Astrocyte (in vitro differentiated cells and primary cell): ENCODE data around the gene EAF1. TPM values are rescaled to one million over a fixed set of nuclear protein-coding genes. Genes with fewer than 3 reads are reported as not detected.
"Not testable (repeated sequence)": the region's sequence is repeated elsewhere in the genome, so short reads cannot be mapped to it uniquely, and the experiment has no call there.

Experiments
- DNase-seq: peaks from one replicate; pipeline ENCODE4 v3.0.0-alpha.2; 2010; ENCODE audit warnings: low read depth
- FAIRE-seq: peaks from 2 replicates; lab custom pipeline; 2011; peaks lifted over from hg19 to GRCh38; lab: Jason Lieb, UNC
- H2AFZ ChIP-seq: 2 replicates; pipeline ENCODE4 v1.6.0; 2012; ENCODE audit warnings: low read depth, low read length, inconsistent platforms
- H3K27ac ChIP-seq: 2 replicates; pipeline ENCODE4 v1.5.1; 2011; ENCODE audit warnings: low read depth, low read length, inconsistent platforms
- H3K27me3 ChIP-seq: 2 replicates; pipeline ENCODE4 v1.6.0; 2011; ENCODE audit warnings: low read length, inconsistent platforms; ENCODE audit not compliant: insufficient read depth
- H3K36me3 ChIP-seq: 2 replicates; pipeline ENCODE4 v1.5.1; 2011; ENCODE audit warnings: low read length, inconsistent platforms; ENCODE audit not compliant: insufficient read depth
- H3K4me1 ChIP-seq: 2 replicates; pipeline ENCODE4 v1.5.1; 2011; ENCODE audit warnings: low read length, inconsistent platforms; ENCODE audit not compliant: insufficient read depth
- H3K4me2 ChIP-seq: 2 replicates; pipeline ENCODE4 v1.6.0; 2012; ENCODE audit warnings: low read length, inconsistent platforms
- H3K4me3 ChIP-seq: 2 replicates; pipeline ENCODE4 v1.5.1; 2011; ENCODE audit warnings: low read depth, mild to moderate bottlenecking, low read length, inconsistent platforms; ENCODE audit not compliant: insufficient read depth
- H3K79me2 ChIP-seq: 2 replicates; pipeline ENCODE4 v1.6.0; 2012; ENCODE audit warnings: mild to moderate bottlenecking, low read length, inconsistent platforms; ENCODE audit not compliant: insufficient read depth
- H3K9ac ChIP-seq: 2 replicates; pipeline ENCODE4 v1.6.0; 2012; ENCODE audit warnings: mild to moderate bottlenecking, low read length, inconsistent platforms
- H3K9me3 ChIP-seq: 2 replicates; pipeline ENCODE4 v1.5.1; 2012; ENCODE audit warnings: low read depth, mild to moderate bottlenecking, low read length, inconsistent platforms; ENCODE audit not compliant: insufficient read depth
- H4K20me1 ChIP-seq: 2 replicates; pipeline ENCODE4 v1.6.0; 2012; ENCODE audit warnings: low read length, inconsistent platforms; ENCODE audit not compliant: insufficient read depth
- H3K27ac Mint-ChIP-seq: one replicate; pipeline ENCODE4 v1.8.0; 2021; ENCODE audit warnings: mild to moderate bottlenecking, mixed read lengths; ENCODE audit not compliant: unreplicated experiment
- H3K27me3 Mint-ChIP-seq: one replicate; pipeline ENCODE4 v1.8.0; 2021; ENCODE audit warnings: low read depth, mixed read lengths; ENCODE audit not compliant: unreplicated experiment
- H3K36me3 Mint-ChIP-seq: one replicate; pipeline ENCODE4 v1.8.0; 2021; ENCODE audit warnings: low read depth, mixed read lengths; ENCODE audit not compliant: unreplicated experiment
- H3K4me1 Mint-ChIP-seq: one replicate; pipeline ENCODE4 v1.8.0; 2021; ENCODE audit warnings: low read depth, mixed read lengths; ENCODE audit not compliant: unreplicated experiment
- H3K4me3 Mint-ChIP-seq: one replicate; pipeline ENCODE4 v1.8.0; 2021; ENCODE audit warnings: mild to moderate bottlenecking, moderate library complexity, mixed read lengths; ENCODE audit not compliant: unreplicated experiment
- H3K9me3 Mint-ChIP-seq: one replicate; pipeline ENCODE4 v1.8.0; 2021; ENCODE audit warnings: mild to moderate bottlenecking, mixed read lengths; ENCODE audit not compliant: unreplicated experiment
- CTCF ChIP-seq: IDR thresholded peaks from 2 replicates; pipeline ENCODE4 v1.5.1; 2011; ENCODE audit warnings: low read depth, mild to moderate bottlenecking, inconsistent platforms, low read length, moderate library complexity; ENCODE audit not compliant: insufficient read depth
- EZH2 ChIP-seq: IDR thresholded peaks from 2 replicates; pipeline ENCODE4 v1.6.1; 2012; ENCODE audit warnings: mild to moderate bottlenecking, low read length, inconsistent platforms; ENCODE audit not compliant: insufficient read depth
- total RNA-seq: library from RNA; stranded (reverse); gene quantifications from 2 replicates; pipeline ENCODE4 v1.2.1, GENCODE V29; 2021

EAF1 gene
- total RNA-seq, 1 donor from 2014 or later = 28.8 TPM

GRCh38 chr3:15387735-15388134 is 39.7 kb upstream of the EAF1 start:
- H3K4me3 Mint-ChIP-seq = no peak overlapping the region
- H3K36me3 Mint-ChIP-seq = peaks cover 3% of the 10 kb centered on the region
- H3K4me2 ChIP-seq = no peak overlapping the region
- no peaks in the 10 kb centered on the region for H3K36me3 ChIP-seq
- TF ChIP-seq EZH2 (no peak), CTCF (no peak)
- peak overlapping the region; percentile 21 for H3K27ac Mint-ChIP-seq
- H3K9me3 ChIP-seq = no peaks in the 10 kb centered on the region
- DNase-seq (no peak), FAIRE-seq (no peak)
- no peak overlapping the region for H3K9ac ChIP-seq
- H3K27me3 Mint-ChIP-seq = no peaks in the 10 kb centered on the region
- H3K4me1 ChIP-seq = peaks cover 4% of the 10 kb centered on the region
- H3K4me1 Mint-ChIP-seq = peaks cover 3% of the 10 kb centered on the region
- H3K9me3 Mint-ChIP-seq = no peaks in the 10 kb centered on the region
- no peaks in the 10 kb centered on the region for H3K79me2 ChIP-seq
- H3K27ac ChIP-seq = peak overlapping the region; percentile 16
- no peak overlapping the region for H3K4me3 ChIP-seq
- H4K20me1 ChIP-seq = no peaks in the 10 kb centered on the region
- H2AFZ ChIP-seq = no peak overlapping the region
- H3K27me3 ChIP-seq = no peaks in the 10 kb centered on the region

- not testable (repeated sequence) for H3K79me2 ChIP-seq, H3K9ac ChIP-seq, FAIRE-seq
Measured at GRCh38 chr3:15388335-15388734, 39.1 kb upstream of the EAF1 start.

GRCh38 chr3:15390460-15390859 is 36.9 kb upstream of the EAF1 start:
- no peak overlapping the region for H3K4me3 Mint-ChIP-seq
- no peak overlapping the region for H3K27ac Mint-ChIP-seq
- H3K9me3 Mint-ChIP-seq = peaks cover 4% of the 10 kb centered on the region
- no peaks in the 10 kb centered on the region for H3K27me3 ChIP-seq
- no peak overlapping the region for H3K4me3 ChIP-seq
- DNase-seq = no peak
- H3K27ac ChIP-seq = no peak overlapping the region
- H4K20me1 ChIP-seq = no peaks in the 10 kb centered on the region
- H2AFZ ChIP-seq = no peak overlapping the region
- no peaks in the 10 kb centered on the region for H3K9me3 ChIP-seq
- H3K36me3 Mint-ChIP-seq = peaks cover 4% of the 10 kb centered on the region
- no peak overlapping the region for H3K4me2 ChIP-seq
- FAIRE-seq = no peak
- H3K4me1 Mint-ChIP-seq = peaks cover 3% of the 10 kb centered on the region
- no peak overlapping the region for H3K9ac ChIP-seq
- H3K36me3 ChIP-seq = no peaks in the 10 kb centered on the region
- no peaks in the 10 kb centered on the region for H3K27me3 Mint-ChIP-seq
- H3K79me2 ChIP-seq = no peaks in the 10 kb centered on the region
- TF ChIP-seq EZH2 (no peak), CTCF (no peak)
- peaks cover 4% of the 10 kb centered on the region for H3K4me1 ChIP-seq

More at GRCh38 chr3:15388335-15388734, 39.1 kb upstream of the EAF1 start:
- H3K36me3 ChIP-seq, H3K4me1 ChIP-seq, H3K27me3 ChIP-seq, DNase-seq, H2AFZ ChIP-seq, H3K27ac Mint-ChIP-seq, H3K36me3 Mint-ChIP-seq, H3K4me1 Mint-ChIP-seq, H4K20me1 ChIP-seq, H3K4me3 ChIP-seq, H3K27me3 Mint-ChIP-seq, H3K4me3 Mint-ChIP-seq, H3K9me3 Mint-ChIP-seq, H3K4me2 ChIP-seq, H3K9me3 ChIP-seq, H3K27ac ChIP-seq: not testable (repeated sequence)
